Erythroblast (primary cell): ENCODE data around the gene SLC35F1.
A peak's percentile ranks its signal among the peaks of the same experiment; 100 is the strongest.

Experiments used
- DNase-seq, 2 experiments: peaks; one replicate each; lab custom pipeline; 2025; lab: John Stamatoyannopoulos, UW
- GATA1 ChIP-seq: IDR thresholded peaks from 2 replicates; pipeline ENCODE4 v1.6.1; 2011; ENCODE audit warnings: low read depth, mild to moderate bottlenecking, control low read depth, low read length, moderate library complexity
- POLR2A ChIP-seq: IDR thresholded peaks from 2 replicates; pipeline ENCODE4 v1.6.1; 2011; ENCODE audit warnings: mild to moderate bottlenecking, low read length

The SLC35F1 gene

DNA sequence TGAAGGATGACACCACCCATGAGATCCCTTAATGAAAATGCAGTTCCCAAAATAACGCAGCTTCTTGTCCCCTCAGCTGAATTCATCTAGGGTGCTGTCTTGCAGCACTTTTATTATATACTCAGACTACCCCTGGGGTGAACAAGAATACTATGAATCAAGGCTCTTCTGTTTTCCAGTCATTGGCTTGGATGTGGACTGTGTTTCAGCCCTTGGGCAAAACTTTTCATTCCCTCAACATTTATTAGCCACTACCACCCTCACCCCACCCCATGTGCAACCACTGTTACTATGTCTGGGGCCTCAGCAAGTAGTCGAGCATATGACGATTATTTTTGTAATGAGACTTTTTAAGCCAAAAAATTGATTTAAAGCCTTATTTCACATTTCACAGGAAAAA, 321.8 kb downstream of the SLC35F1 start:
- TF ChIP-seq GATA1 (no peak), POLR2A (no peak)

DNA sequence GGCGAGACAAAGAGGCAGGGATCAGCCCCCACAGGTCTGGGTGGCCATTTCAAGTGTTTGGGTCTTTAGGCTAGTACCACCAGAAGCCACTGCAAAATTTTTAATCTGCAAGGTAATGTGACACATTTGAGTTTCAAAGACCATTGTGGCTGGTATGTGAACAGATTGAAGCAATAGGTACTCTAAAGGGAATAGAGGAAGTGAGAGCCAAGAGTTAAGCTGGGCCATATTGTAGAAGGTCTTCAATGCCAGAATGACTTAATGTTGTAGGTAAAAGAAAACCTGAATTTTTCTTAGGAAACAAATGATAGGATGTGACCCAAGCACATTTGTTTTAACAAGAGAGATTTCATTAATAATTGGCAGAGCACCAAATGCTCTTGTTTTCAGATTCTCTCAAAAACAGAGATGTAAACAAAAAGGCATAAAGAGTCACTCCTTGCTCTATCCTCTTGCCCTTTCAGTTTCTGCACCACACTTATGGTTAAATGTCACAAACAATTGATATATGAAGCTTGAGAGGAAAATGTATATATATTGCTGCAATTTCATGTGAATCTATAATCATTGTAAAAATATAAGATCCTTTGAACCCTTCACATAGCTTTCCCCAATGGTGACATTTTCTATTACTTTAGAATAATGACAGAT, 333.9 kb downstream of the SLC35F1 start:
- no peak for TF ChIP-seq GATA1
- TF ChIP-seq POLR2A: no peak
- DNase-seq: no peak

More for the DNA sequence above, 321.8 kb downstream of the SLC35F1 start:
- no peak for DNase-seq

DNA sequence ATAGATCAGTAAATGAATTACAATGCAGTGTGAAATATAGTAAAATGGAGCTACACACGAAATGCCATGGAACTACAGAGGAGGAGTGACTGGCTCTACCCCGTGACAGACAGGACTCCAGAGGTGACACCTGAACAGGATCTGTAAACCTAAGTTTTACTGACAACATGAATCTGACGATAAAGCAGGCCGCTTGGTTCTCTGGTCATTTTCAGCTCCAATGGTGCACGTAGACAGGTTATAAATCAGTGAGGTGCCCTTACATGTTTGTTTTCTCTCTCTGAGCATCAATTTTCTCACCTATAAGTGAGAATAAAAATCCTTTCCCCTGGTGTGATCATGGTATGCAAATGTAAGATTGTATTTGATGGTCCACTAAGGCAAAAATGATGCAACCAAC, 339.3 kb downstream of the SLC35F1 start:
- DNase-seq: no peak
- no peak for TF ChIP-seq POLR2A
- no peak for TF ChIP-seq GATA1

DNA sequence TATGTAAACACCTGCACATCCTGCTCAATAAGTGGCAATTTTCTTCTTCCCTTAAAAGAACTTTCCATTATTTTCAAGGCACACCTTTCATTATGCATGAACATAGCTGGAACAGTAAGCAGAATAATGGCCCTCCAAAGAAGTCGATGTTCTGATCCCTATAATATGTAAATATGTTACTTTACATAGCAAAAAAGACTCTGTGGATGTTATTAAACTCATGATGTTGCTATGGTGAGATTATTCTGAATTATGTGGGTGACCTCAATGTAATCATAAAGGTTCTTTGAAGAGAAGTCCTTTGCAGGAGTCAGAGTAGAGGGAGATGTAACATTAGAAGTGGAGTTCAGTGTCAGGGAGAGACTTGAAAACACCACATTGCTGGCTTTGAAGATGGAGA, 341.1 kb downstream of the SLC35F1 start:
- no peak for DNase-seq
- no peak for TF ChIP-seq GATA1
- no peak for TF ChIP-seq POLR2A

- DNase-seq: no peak
- no peak for TF ChIP-seq POLR2A
- no peak for TF ChIP-seq GATA1
These were observed 342.6 kb downstream of the SLC35F1 start for GRCh38 chr6:118249680-118250079.

DNA sequence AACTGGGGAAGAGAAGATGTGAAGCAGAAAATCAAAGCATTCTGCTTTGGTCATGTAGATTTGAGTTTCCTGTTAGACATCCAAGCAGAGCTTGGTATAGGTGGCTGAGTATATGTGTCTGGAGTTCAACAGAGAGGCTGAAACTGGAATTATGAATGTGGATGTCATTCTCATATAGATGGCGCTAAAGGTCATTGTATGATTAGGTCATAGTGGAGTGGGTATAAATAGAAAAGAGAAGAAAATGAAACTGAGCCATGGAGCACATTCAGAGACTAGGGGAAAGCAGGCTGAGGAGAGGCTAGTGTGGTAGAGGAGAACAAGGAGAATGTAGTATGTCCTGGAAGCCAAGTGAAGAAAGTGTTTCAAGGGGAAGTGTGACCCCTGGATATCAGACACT, 345.4 kb downstream of the SLC35F1 start:
- DNase-seq: peak in 1 of 2 experiments; percentile 1

GRCh38 chr6:118253741-118254140, 346.7 kb downstream of the SLC35F1 start:
- DNase-seq: no peak
- TF ChIP-seq GATA1 (no peak), POLR2A (no peak)

More for the DNA sequence above, 345.4 kb downstream of the SLC35F1 start:
- TF ChIP-seq GATA1 (no peak), POLR2A (no peak)

- TF ChIP-seq POLR2A (no peak), GATA1 (no peak)
- no peak for DNase-seq
These were observed 353.8 kb downstream of the SLC35F1 start for GRCh38 chr6:118260833-118261232.

GRCh38 chr6:118263921-118264486, 356.9 kb downstream of the SLC35F1 start:
- DNase-seq: peak; percentile 2 to 55
- TF ChIP-seq POLR2A: no peak
- no peak for TF ChIP-seq GATA1

- DNase-seq: no peak
- no peak for TF ChIP-seq GATA1
- TF ChIP-seq POLR2A: no peak
These were observed 362.6 kb downstream of the SLC35F1 start for GRCh38 chr6:118269659-118270058.

DNA sequence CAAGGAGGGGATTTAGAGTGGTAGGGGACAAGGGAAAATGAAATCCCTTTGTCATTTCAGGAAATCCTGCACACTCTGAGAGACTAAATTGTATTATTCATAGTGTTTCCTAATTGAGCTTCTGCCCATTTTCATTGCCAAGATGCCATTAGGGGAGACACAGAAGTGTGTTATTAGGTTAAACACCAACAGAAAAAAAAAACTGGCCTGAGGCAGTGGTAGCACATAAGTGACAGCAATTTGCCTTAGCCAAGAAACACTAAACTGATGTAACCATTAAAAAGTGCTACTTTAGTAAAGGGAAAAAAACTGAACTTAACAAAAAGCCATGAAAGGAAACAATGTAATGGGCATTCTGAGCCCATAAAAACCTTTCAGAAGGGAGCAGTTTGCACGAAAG, 370.6 kb downstream of the SLC35F1 start:
- TF ChIP-seq GATA1 (no peak), POLR2A (no peak)
- no peak for DNase-seq

GRCh38 chr6:118280210-118280609, 373.1 kb downstream of the SLC35F1 start:
- TF ChIP-seq POLR2A (no peak), GATA1 (no peak)
- DNase-seq: no peak

DNA sequence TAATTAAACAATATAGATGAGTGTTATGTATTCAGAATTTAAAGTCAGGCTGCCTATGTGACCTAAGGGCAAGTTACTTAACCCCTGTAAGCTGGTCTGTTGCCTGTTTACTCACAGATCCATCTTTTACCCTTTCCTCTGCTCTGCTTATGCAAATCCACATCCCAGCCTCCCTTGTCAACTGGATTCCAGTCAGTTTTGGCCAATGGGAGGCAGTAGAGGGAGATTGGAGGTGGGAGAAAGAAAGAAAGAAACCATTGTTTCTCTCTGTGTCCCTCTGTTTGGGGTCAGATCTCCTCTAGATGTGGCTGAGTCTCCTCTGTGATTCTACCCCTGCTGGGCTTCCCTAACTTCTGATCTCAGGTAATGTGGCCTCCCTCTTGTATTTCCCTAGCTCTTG, 374.2 kb downstream of the SLC35F1 start:
- TF ChIP-seq POLR2A (no peak), GATA1 (no peak)
- DNase-seq: no peak

GRCh38 chr6:118283766-118284165, 376.7 kb downstream of the SLC35F1 start:
- DNase-seq: peak; percentile 43 to 56
- TF ChIP-seq POLR2A (no peak), GATA1 (no peak)
